Measurements from ENCODE around the gene TMPRSS13.

The TMPRSS13 gene

DNA sequence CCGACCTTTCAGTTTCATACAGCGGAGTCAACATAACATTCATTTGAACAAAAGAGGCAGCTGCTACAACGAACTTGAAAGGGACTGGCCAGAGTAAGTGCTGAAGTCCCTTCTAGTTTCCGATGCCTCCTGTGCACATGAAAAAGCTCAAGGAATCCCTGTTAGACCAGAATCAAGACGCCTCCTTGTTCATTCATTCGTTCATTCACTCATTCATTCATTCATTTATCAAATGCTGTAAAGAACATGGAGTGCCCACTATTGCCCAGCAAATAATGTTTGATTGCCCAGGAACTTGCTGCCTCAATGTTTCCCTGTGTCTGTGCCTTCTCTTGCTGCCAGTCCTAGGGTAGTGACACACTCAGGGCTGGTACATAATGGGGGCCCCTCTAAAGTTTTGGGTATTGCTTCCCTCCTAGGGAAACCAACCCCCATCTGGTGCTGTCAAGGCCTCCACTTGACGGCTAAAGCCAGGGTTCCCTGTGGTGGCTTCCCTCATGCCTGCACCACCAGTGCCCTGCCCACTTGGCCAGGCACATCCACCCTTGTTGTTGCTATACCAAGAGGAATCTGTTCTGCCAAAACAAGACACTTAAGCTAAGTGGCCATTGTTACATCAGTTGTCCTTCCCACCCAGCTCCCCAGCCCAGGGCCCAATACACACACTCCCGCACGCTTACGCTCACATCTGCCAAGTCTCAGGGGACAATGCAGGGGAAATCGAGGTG lies 3.8 kb downstream of the TMPRSS13 start:
- TF ChIP-seq, protein P1, sequence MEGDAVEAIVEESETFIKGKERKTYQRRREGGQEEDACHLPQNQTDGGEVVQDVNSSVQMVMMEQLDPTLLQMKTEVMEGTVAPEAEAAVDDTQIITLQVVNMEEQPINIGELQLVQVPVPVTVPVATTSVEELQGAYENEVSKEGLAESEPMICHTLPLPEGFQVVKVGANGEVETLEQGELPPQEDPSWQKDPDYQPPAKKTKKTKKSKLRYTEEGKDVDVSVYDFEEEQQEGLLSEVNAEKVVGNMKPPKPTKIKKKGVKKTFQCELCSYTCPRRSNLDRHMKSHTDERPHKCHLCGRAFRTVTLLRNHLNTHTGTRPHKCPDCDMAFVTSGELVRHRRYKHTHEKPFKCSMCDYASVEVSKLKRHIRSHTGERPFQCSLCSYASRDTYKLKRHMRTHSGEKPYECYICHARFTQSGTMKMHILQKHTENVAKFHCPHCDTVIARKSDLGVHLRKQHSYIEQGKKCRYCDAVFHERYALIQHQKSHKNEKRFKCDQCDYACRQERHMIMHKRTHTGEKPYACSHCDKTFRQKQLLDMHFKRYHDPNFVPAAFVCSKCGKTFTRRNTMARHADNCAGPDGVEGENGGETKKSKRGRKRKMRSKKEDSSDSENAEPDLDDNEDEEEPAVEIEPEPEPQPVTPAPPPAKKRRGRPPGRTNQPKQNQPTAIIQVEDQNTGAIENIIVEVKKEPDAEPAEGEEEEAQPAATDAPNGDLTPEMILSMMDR (IDR thresholded peaks at IDR 0.05; ENCODE audit: extremely low read depth, insufficient read depth, missing control alignments), result no peak
- DNase-seq (ENCODE audit: low spot score), result no peak
- in situ Hi-C loops (cut with MboI; ENCODE audit: low pct_unique_long_range_greater_than_20kb, low sequenced_read_pairs, unreplicated experiment), result no loop called here

DNA sequence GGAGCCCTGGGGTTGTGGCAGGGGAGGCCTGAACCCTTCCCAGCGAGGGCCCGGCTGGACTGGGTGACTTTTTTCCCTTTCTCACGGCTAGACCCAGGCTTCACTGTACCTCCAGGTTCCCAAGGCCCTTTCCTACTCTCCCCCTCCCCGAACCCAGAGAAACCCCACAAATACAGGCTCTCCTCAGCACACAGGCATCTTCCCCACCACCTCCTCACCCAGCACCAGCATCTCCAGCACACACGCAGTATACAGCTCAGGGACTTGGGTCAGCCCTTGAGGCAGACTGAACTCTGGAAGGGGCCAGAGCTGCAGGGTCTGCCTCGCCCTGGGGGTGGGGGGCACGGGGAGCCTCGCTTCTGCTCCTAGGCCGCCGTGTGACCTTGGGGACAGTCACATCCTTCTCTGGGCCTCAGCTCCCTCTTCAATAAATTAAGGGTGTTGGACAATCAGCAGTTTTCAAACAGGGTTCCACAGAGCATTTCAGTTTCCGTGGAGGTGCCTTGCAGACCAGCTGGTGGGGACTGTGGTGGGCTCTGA lies 4.5 kb downstream of the TMPRSS13 start:
- no peak for DNase-seq (ENCODE audit: low spot score)
- in situ Hi-C loops (cut with MboI; ENCODE audit: low pct_unique_long_range_greater_than_20kb, low sequenced_read_pairs, unreplicated experiment), result no loop called here
- TF ChIP-seq, protein P1 (IDR thresholded peaks at IDR 0.05; ENCODE audit: extremely low read depth, insufficient read depth, missing control alignments), result no peak

DNA sequence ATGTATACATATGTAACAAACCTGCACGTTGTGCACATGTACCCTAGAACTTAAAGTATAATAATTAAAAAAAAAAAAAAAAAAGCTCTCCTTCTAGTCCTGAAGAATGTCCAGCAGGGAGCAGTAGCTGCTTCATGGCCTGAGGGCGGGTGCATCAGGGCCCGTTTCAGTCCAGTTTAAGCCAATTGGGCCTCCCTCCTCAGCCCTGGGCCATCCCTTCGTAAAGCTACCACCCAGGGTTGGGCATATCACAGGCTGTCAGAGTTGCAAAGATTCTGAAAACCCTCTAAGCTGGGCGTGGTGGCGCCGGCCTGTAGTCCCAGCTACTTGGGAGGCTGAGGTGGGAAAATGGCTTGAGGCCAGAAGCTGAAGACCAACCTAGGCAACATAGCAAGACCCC lies 5.4 kb downstream of the TMPRSS13 start:
- in situ Hi-C loops (cut with MboI; ENCODE audit: low pct_unique_long_range_greater_than_20kb, low sequenced_read_pairs, unreplicated experiment), result no loop called here
- TF ChIP-seq, protein P1 (IDR thresholded peaks at IDR 0.05; ENCODE audit: extremely low read depth, insufficient read depth, missing control alignments), result no peak
- DNase-seq (ENCODE audit: low spot score), result no peak

DNA sequence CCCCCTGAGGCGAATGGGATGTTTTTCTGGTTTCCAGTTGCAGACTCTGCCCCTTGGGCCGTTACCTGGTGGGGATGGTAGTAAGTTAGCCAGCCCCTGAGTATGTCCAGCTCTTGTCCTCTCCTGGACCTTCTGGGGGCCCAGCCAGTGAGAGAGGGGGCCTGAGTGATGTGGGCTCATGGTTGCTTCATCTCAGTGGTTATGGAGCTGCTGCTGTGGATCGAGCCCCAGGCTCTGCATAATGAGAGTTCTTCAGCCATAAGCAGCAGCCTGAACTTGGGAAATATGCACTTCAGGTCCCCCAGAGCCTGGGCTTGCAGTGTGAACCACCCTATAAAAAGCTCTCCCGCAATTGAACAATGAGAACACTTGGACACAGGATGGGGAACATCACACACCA lies 5.9 kb downstream of the TMPRSS13 start:
- DNase-seq (ENCODE audit: low spot score), result no peak
- in situ Hi-C loops (cut with MboI; ENCODE audit: low pct_unique_long_range_greater_than_20kb, low sequenced_read_pairs, unreplicated experiment), result no loop called here
- TF ChIP-seq, protein P1 (IDR thresholded peaks at IDR 0.05; ENCODE audit: extremely low read depth, insufficient read depth, missing control alignments), result no peak

DNA sequence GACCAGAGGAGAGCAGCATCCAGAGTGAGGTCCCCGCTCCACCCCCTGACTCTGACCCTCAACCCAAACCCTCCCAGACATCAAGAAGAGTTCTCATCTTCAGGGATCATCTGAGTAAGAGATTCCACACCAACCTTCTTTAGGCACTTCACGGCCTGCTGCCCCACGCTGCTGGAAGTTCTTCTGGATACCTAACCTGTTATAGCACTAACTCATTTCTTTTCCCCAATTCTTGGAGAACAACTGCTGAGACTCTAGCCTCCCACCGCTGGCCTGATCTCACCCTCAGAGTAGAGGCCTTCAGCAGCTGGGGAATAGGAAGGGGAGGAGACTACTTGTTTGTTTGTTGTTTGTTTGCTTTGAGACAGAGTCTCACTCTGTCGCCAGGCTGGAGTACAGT lies 7.3 kb downstream of the TMPRSS13 start:
- TF ChIP-seq, protein P1 (IDR thresholded peaks at IDR 0.05; ENCODE audit: extremely low read depth, insufficient read depth, missing control alignments), result no peak
- in situ Hi-C loops (cut with MboI; ENCODE audit: low pct_unique_long_range_greater_than_20kb, low sequenced_read_pairs, unreplicated experiment), result no loop called here
- no peak for DNase-seq (ENCODE audit: low spot score)

DNA sequence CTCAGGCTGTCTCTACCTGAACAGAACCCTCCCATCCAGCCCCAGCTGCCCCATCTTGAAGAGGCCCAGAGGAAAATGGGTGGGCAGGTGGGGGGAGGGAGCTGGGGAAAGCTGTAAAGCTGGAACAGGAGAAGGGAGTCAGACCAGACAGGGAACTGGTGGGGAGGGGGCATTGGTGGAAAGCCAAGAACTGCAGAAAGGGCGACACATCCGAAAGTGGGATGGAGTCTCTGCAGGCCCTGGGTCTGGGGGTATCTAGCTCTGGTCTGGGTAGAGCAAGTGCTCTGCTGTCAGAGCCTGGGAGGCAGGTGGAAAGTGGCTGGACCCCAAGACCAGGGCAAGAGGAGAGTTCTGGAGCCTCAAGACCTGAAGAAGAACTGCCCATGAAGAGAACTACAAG lies 7.7 kb downstream of the TMPRSS13 start:
- in situ Hi-C loops (cut with MboI; ENCODE audit: low pct_unique_long_range_greater_than_20kb, low sequenced_read_pairs, unreplicated experiment), result no loop called here
- DNase-seq (ENCODE audit: low spot score), result no peak

More for the DNA sequence above, 7.7 kb downstream of the TMPRSS13 start:
- TF ChIP-seq, protein P1 (IDR thresholded peaks at IDR 0.05; ENCODE audit: extremely low read depth, insufficient read depth, missing control alignments), result no peak
